Measurements from ENCODE around the gene POU2F3.

POU2F3 gene

GRCh38 chr11:120239713-120240640 lies at the start of gene POU2F3:
Gene POU2F3, plus strand, starts transcription at chr11:120240140. Its CDS starts 204 bp downstream, at chr11:120240344.
- DNase-seq = no peak

GRCh38 chr11:120191058-120191457 lies 48.9 kb upstream of the POU2F3 start:
- DNase-seq = no peak

- DNase-seq = no peak
These were observed 46.9 kb upstream of the POU2F3 start for GRCh38 chr11:120192831-120193625.

GRCh38 chr11:120194166-120194565 lies 45.8 kb upstream of the POU2F3 start:
- DNase-seq = no peak

- no peak for DNase-seq
These were observed 44.2 kb upstream of the POU2F3 start for GRCh38 chr11:120195601-120196320.

GRCh38 chr11:120196826-120197225 lies 43.1 kb upstream of the POU2F3 start:
- DNase-seq = no peak

GRCh38 chr11:120197251-120197891 lies 42.6 kb upstream of the POU2F3 start:
- no peak for DNase-seq

GRCh38 chr11:120197977-120198376 lies 42.0 kb upstream of the POU2F3 start:
- DNase-seq = no peak

GRCh38 chr11:120198403-120198786 lies 41.5 kb upstream of the POU2F3 start:
- DNase-seq = no peak

GRCh38 chr11:120198787-120199469 lies 41.0 kb upstream of the POU2F3 start:
- no peak for DNase-seq

GRCh38 chr11:120199613-120200012 lies 40.3 kb upstream of the POU2F3 start:
- DNase-seq = peak; percentile 41

GRCh38 chr11:120200677-120201076 lies 39.3 kb upstream of the POU2F3 start:
- no peak for DNase-seq

- no peak for DNase-seq
These were observed 38.3 kb upstream of the POU2F3 start for GRCh38 chr11:120201653-120202052.

- no peak for DNase-seq
These were observed 36.3 kb upstream of the POU2F3 start for GRCh38 chr11:120203626-120204025.

- no peak for DNase-seq
These were observed 34.3 kb upstream of the POU2F3 start for GRCh38 chr11:120205596-120206161.

GRCh38 chr11:120207512-120207911 lies 32.4 kb upstream of the POU2F3 start:
- no peak for DNase-seq

GRCh38 chr11:120208001-120208441 lies 31.9 kb upstream of the POU2F3 start:
- no peak for DNase-seq

GRCh38 chr11:120208777-120209176 lies 31.2 kb upstream of the POU2F3 start:
- DNase-seq = no peak

- no peak for DNase-seq
These were observed 30.0 kb upstream of the POU2F3 start for GRCh38 chr11:120209746-120210625.

All from NCI-H1436 treated with DMSO at 0.1 percent for 48 hours (cell line).